GM12892 (cell line): Measurements from ENCODE around the gene PRKAG3.

Experiments
- POLR2A ChIP-seq: IDR thresholded peaks from 2 replicates; pipeline ENCODE4 v1.6.1; 2011; ENCODE audit warnings: low read depth, low read length, control low read depth
- POLR2AphosphoS5 ChIP-seq: IDR thresholded peaks from 2 replicates; pipeline ENCODE4 v1.6.1; 2011; ENCODE audit warnings: low read depth, low read length, control low read depth

- TF ChIP-seq POLR2AphosphoS5: no peak
- TF ChIP-seq POLR2A: no peak
These were observed 24.0 kb downstream of the PRKAG3 start for GRCh38 chr2:218807626-218808025.
